Endothelial cell (in vitro differentiated cells): ENCODE data around the gene MED31. TPM values are rescaled to one million over a fixed set of nuclear protein-coding genes. Genes with fewer than 3 reads are reported as not detected.

ENCODE experiments used
- DNase-seq: peaks from one replicate; pipeline ENCODE4 v3.0.0; 2021; ENCODE audit warnings: low spot score
- H3K27ac Mint-ChIP-seq: one replicate; pipeline ENCODE4 v1.8.0; 2021; ENCODE audit warnings: mixed read lengths, inconsistent platforms; ENCODE audit not compliant: unreplicated experiment
- H3K27me3 Mint-ChIP-seq: one replicate; pipeline ENCODE4 v1.8.0; 2021; ENCODE audit warnings: mild to moderate bottlenecking, moderate library complexity, mixed read lengths, inconsistent platforms; ENCODE audit not compliant: unreplicated experiment
- H3K36me3 Mint-ChIP-seq: one replicate; pipeline ENCODE4 v1.8.0; 2021; ENCODE audit warnings: mild to moderate bottlenecking, low read depth, mixed read lengths, inconsistent platforms; ENCODE audit not compliant: unreplicated experiment
- H3K4me1 Mint-ChIP-seq: one replicate; pipeline ENCODE4 v1.8.0; 2021; ENCODE audit warnings: mild to moderate bottlenecking, mixed read lengths, inconsistent platforms; ENCODE audit not compliant: unreplicated experiment
- H3K4me3 Mint-ChIP-seq: one replicate; pipeline ENCODE4 v1.8.0; 2021; ENCODE audit warnings: mild to moderate bottlenecking, mixed read lengths, inconsistent platforms; ENCODE audit not compliant: unreplicated experiment
- H3K9me3 Mint-ChIP-seq: one replicate; pipeline ENCODE4 v1.8.0; 2021; ENCODE audit warnings: mixed read lengths, inconsistent platforms; ENCODE audit not compliant: unreplicated experiment
- CTCF ChIP-seq: fragments of 200-600 bp; sonication (generic); IDR thresholded peaks from one replicate; pipeline ENCODE4 v1.5.0; 2021; ENCODE audit warnings: antibody characterized with exemption; ENCODE audit not compliant: unreplicated experiment
- total RNA-seq: library from RNA; stranded (reverse); fragmentation: NEBNext Ultra II Directional; extraction: Animal tissue kit (Norgen Biotek cat#: 25700); gene quantifications from one replicate; pipeline ENCODE4 v1.2.1, GENCODE V29; 2021; ENCODE audit not compliant: unreplicated experiment

MED31 gene
- total RNA-seq, 1 donor from 2014 or later, result 18.3 TPM

GRCh38 chr17:6641247-6641863 lies 10.1 kb downstream of the MED31 start:
- peak overlapping the region; percentile 99 for H3K27ac Mint-ChIP-seq
- no peak for DNase-seq
- H3K4me1 Mint-ChIP-seq, result peaks cover 14% of the 10 kb centered on the region
- peaks cover 16% of the 10 kb centered on the region for H3K36me3 Mint-ChIP-seq
- H3K9me3 Mint-ChIP-seq, result no peaks in the 10 kb centered on the region
- no peak for TF ChIP-seq CTCF
- peak overlapping the region; percentile 96 for H3K4me3 Mint-ChIP-seq
- H3K27me3 Mint-ChIP-seq, result peaks cover 16% of the 10 kb centered on the region

GRCh38 chr17:6640536-6641246 lies 10.7 kb downstream of the MED31 start, which contains the start of the genes KIAA0753 and TXNDC17:
Gene KIAA0753 (minus strand): TSS chr17:6640711. CDS start chr17:6635103, 5,608 bp downstream.
Gene TXNDC17 (plus strand): TSS chr17:6641060. CDS start chr17:6641083, 23 bp downstream.
- Mint-ChIP-seq H3K36me3 (peaks cover 16% of the 10 kb centered on the region), H3K27ac (peak within 1 kb of the TSS; percentile 99), H3K27me3 (peaks cover 16% of the 10 kb centered on the region), H3K4me1 (peaks cover 14% of the 10 kb centered on the region), H3K9me3 (no peaks in the 10 kb centered on the region), H3K4me3 (peak within 1 kb of the TSS; percentile 96)
- no peak for TF ChIP-seq CTCF
- peak; percentile 95 for DNase-seq

- no peak for TF ChIP-seq CTCF
- H3K4me1 Mint-ChIP-seq, result peaks cover 14% of the 10 kb centered on the region
- peak overlapping the region; percentile 99 for H3K27ac Mint-ChIP-seq
- peaks cover 14% of the 10 kb centered on the region for H3K36me3 Mint-ChIP-seq
- peak overlapping the region; percentile 96 for H3K4me3 Mint-ChIP-seq
- peaks cover 16% of the 10 kb centered on the region for H3K27me3 Mint-ChIP-seq
- peak; percentile 46 for DNase-seq
- no peaks in the 10 kb centered on the region for H3K9me3 Mint-ChIP-seq
Observed at GRCh38 chr17:6639586-6640535, 11.5 kb downstream of the MED31 start.

- H3K36me3 Mint-ChIP-seq, result peaks cover 12% of the 10 kb centered on the region
- no peaks in the 10 kb centered on the region for H3K9me3 Mint-ChIP-seq
- no peak for DNase-seq
- peak overlapping the region; percentile 61 for H3K27ac Mint-ChIP-seq
- H3K27me3 Mint-ChIP-seq, result peaks cover 16% of the 10 kb centered on the region
- H3K4me3 Mint-ChIP-seq, result peak overlapping the region; percentile 96
- TF ChIP-seq CTCF, result no peak
- H3K4me1 Mint-ChIP-seq, result peaks cover 14% of the 10 kb centered on the region
Observed at GRCh38 chr17:6639014-6639585, 12.3 kb downstream of the MED31 start.
